ENCODE data around the gene CNTN1. TPM values are rescaled to one million over a fixed set of nuclear protein-coding genes. Genes with fewer than 3 reads are reported as not detected.

CNTN1 gene
- total and polyA plus RNA-seq, 10 of the 15 experiments (the other 5 are each of a cell fraction or from before 2014, with no cell fraction given): 0.06 to 0.14 TPM; not detected in 8

DNA sequence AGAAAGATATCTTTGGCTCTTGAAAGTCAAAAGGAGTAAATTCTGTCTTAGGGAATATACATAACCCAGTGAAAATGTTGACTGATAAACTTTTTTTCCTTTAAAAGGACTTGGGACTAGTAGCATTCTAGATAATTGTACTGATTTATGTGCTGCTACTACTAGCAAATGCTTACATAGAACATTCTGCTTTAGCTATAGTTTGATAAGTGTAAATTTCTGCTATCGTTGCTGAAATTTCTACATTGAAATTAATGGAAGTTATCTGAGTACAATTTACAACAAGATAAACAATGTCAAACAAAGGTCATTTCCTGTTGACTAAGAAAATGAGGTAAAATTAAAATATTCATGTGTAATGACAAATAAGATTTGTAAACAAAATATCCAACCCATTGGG, 48.3 kb upstream of the CNTN1 start:
- no peak for FAIRE-seq
- Histone ChIP-seq H3K9me3 (replicated peaks; ENCODE audit: control insufficient read depth, insufficient read depth, low read length) (no peaks in the 10 kb centered on the region), H3K27me3 (replicated peaks in 1 of 2; ENCODE audit: control insufficient read depth in 2 of 2, insufficient read depth in 2 of 2, low read length in 1 of 2) (no peaks in the 10 kb centered on the region), H3K4me2 (ENCODE audit: control insufficient read depth, insufficient read depth) (no peak overlapping the region), H3K9ac (ENCODE audit: control insufficient read depth, insufficient read depth, low read length) (no peak overlapping the region), H3K4me3 (no peak overlapping the region), H4K20me1 (ENCODE audit: control insufficient read depth, insufficient read depth) (no peaks in the 10 kb centered on the region), H3K4me1 (ENCODE audit: control insufficient read depth, insufficient read depth, low read length) (no peaks in the 10 kb centered on the region), H3K27ac (ENCODE audit: control insufficient read depth, insufficient read depth) (no peak overlapping the region), H3K79me2 (ENCODE audit: control insufficient read depth, insufficient read depth, low read length) (no peaks in the 10 kb centered on the region), H3K36me3 (ENCODE audit: control insufficient read depth in 2 of 2, insufficient read depth in 2 of 2, low read length in 1 of 2) (no peaks in the 10 kb centered on the region), H2AFZ (ENCODE audit: control insufficient read depth, low read depth, low read length) (no peak overlapping the region)
- no TSS peak for BruUV-seq (replicated peaks)
- no peak for TF ChIP-seq HCFC1 (IDR thresholded peaks at IDR 0.05; ENCODE audit: low read length)
- no peak for TF ChIP-seq POU2F2 (IDR thresholded peaks at IDR 0.05; ENCODE audit: borderline replicate concordance, low read depth, low read length)
- TF ChIP-seq CUX1 (IDR thresholded peaks at IDR 0.05; ENCODE audit: insufficient replicate concordance, low read depth, low read length): no peak
- no peak for TF ChIP-seq KLF5 (IDR thresholded peaks at IDR 0.05; ENCODE audit: partially characterized antibody)
- TF ChIP-seq CBX5 (IDR thresholded peaks at IDR 0.05; ENCODE audit: low read depth): no peak
- no peak for TF ChIP-seq CREM (IDR thresholded peaks at IDR 0.05; ENCODE audit: low read depth)
- no peak for TF ChIP-seq CTCF (IDR thresholded peaks at IDR 0.05 in 2 of 3, conservative IDR thresholded peaks at IDR 0.05 in 1 of 3; ENCODE audit: control insufficient read depth in 2 of 3, extremely low read depth in 1 of 3, insufficient read depth in 1 of 3, low read depth in 3 of 3, low read length in 3 of 3)
- TF ChIP-seq FOS (IDR thresholded peaks at IDR 0.05; ENCODE audit: borderline replicate concordance, extremely low read depth, insufficient read length): no peak
- no peak for TF ChIP-seq WRNIP1 (IDR thresholded peaks at IDR 0.05; ENCODE audit: borderline replicate concordance, low read depth, low read length)
- TF ChIP-seq LARP7 (IDR thresholded peaks at IDR 0.05): no peak
- TF ChIP-seq BHLHE40 (IDR thresholded peaks at IDR 0.05; ENCODE audit: borderline replicate concordance in 1 of 2, low read depth in 2 of 2, low read length in 1 of 2): no peak
- TF ChIP-seq NR2C1 (IDR thresholded peaks at IDR 0.05): no peak
- RAD21 ChIA-PET (ENCODE audit: unreplicated experiment): no interaction called here
- CTCF ChIA-PET: interaction anchor here (0.6 kb wide), 1 partner anchor 13 kb away, joined by 3 read pairs; no protein-coding TSS in a partner anchor
- POLR2A ChIA-PET: no interaction called here
- intact Hi-C loops (cut with micrococcal nuclease; ENCODE audit: unreplicated experiment): no loop called here
- ATAC-seq: no peak
- SMC1A ChIA-PET (ENCODE audit: uncharacterized antibody, unreplicated experiment): interaction anchor here (1.0 kb wide), 1 partner anchor 11 kb away, joined by 3 read pairs; no protein-coding TSS in a partner anchor
- in situ Hi-C loops (cut with MboI): no loop called here
- WGBS (ENCODE audit: insufficient coverage, insufficient replicate concordance, low lambda C conversion rate, missing lambda C conversion rate): 0% methylated on average over 1 of the region's 1 CpG
- no peak for DNase-seq (ENCODE audit: low read depth, low spot score)
